ENCODE data around the gene ARHGAP44.

The ARHGAP44 gene

DNA sequence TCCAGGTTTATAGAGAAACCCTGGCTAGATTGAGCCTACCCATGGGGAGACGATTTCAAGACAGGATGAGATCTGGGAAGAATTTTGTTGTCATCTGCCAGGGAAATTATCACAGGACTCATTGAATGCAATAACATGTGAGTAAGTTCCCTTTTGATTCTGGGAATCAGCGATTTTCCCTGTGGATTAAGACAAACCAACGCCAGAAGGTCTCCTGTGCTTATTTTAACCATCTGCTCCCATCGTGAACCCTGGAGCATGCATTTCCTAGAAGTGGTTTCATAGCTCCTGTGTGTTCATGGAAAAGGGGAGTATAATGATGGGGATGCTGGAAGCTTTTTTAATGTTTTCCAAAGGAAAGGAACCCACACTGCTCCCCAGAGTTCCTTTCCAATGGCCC, 21.0 kb upstream of the ARHGAP44 start:
- POLR2A ChIA-PET: no interaction called here
- no peak for TF ChIP-seq HIC1 (tag by site-specific recombination; IDR thresholded peaks at IDR 0.05)
- no peak for TF ChIP-seq SP3 (tag by site-specific recombination; IDR thresholded peaks at IDR 0.05)
- no peak for TF ChIP-seq ZBTB21 (tag by site-specific recombination; IDR thresholded peaks at IDR 0.05)
- TF ChIP-seq ZNF624 (tag by site-specific recombination; IDR thresholded peaks at IDR 0.05): no peak
- no peak for TF ChIP-seq ZNF596 (tag by site-specific recombination; IDR thresholded peaks at IDR 0.05)
- no peak for TF ChIP-seq ZNF155 (tag by site-specific recombination; IDR thresholded peaks at IDR 0.05)
- no peak for TF ChIP-seq ZNF394 (tag by site-specific recombination; IDR thresholded peaks at IDR 0.05; ENCODE audit: borderline replicate concordance)
- no peak for TF ChIP-seq ZNF776 (tag by site-specific recombination; IDR thresholded peaks at IDR 0.05; ENCODE audit: borderline replicate concordance)
- TF ChIP-seq ZNF223 (tag by site-specific recombination; IDR thresholded peaks at IDR 0.05): no peak
- no peak for TF ChIP-seq ZNF747 (tag by site-specific recombination; IDR thresholded peaks at IDR 0.05)
- TF ChIP-seq KLF16 (tag by site-specific recombination; IDR thresholded peaks at IDR 0.05): no peak
- TF ChIP-seq, protein P1, sequence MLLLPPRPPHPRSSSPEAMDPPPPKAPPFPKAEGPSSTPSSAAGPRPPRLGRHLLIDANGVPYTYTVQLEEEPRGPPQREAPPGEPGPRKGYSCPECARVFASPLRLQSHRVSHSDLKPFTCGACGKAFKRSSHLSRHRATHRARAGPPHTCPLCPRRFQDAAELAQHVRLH (tag by site-specific recombination; IDR thresholded peaks at IDR 0.05): no peak
- TF ChIP-seq GLI4 (tag by site-specific recombination; IDR thresholded peaks at IDR 0.05): no peak
- TF ChIP-seq ZBTB7A (tag by site-specific recombination; IDR thresholded peaks at IDR 0.05; ENCODE audit: low read depth): no peak
- TF ChIP-seq, protein P2, sequence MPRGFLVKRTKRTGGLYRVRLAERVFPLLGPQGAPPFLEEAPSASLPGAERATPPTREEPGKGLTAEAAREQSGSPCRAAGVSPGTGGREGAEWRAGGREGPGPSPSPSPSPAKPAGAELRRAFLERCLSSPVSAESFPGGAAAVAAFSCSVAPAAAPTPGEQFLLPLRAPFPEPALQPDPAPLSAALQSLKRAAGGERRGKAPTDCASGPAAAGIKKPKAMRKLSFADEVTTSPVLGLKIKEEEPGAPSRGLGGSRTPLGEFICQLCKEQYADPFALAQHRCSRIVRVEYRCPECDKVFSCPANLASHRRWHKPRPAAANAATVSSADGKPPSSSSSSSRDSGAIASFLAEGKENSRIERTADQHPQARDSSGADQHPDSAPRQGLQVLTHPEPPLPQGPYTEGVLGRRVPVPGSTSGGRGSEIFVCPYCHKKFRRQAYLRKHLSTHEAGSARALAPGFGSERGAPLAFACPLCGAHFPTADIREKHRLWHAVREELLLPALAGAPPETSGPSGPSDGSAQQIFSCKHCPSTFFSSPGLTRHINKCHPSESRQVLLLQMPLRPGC (tag by site-specific recombination; IDR thresholded peaks at IDR 0.05): no peak
- TF ChIP-seq ZNF423 (tag by site-specific recombination; IDR thresholded peaks at IDR 0.05): no peak
- TF ChIP-seq ZNF677 (tag by site-specific recombination; IDR thresholded peaks at IDR 0.05): no peak
- no peak for TF ChIP-seq ZNF248 (tag by site-specific recombination; IDR thresholded peaks at IDR 0.05)
- TF ChIP-seq RBAK (tag by site-specific recombination; IDR thresholded peaks at IDR 0.05): no peak
- H3K4me1 ChIP-seq (ENCODE audit: control insufficient read depth, insufficient read depth, low read length): peaks cover 6% of the 10 kb centered on the region; the same call in 1 of the 2 replicates
- no peak overlapping the region for H3K4me3 ChIP-seq (ENCODE audit: low read depth, low read length)
- H3K9me3 ChIP-seq (ENCODE audit: control insufficient read depth, insufficient read depth, low read depth, low read length): no peaks in the 10 kb centered on the region
- H3K36me3 ChIP-seq (ENCODE audit: control insufficient read depth in 2 of 2, insufficient read depth in 1 of 2, low read length in 2 of 2): no peaks in the 10 kb centered on the region
- H3K27ac ChIP-seq (ENCODE audit: extremely low read depth, low read depth, low read length): no peak overlapping the region
- CTCF ChIA-PET: interaction anchor here (1.4 kb wide), 1 partner anchor 26 kb away, joined by 4 read pairs; no protein-coding TSS in a partner anchor

GRCh38 chr17:12769981-12770380, 19.3 kb upstream of the ARHGAP44 start:
- Histone ChIP-seq H3K36me3 (ENCODE audit: control insufficient read depth in 2 of 2, insufficient read depth in 1 of 2, low read length in 2 of 2) (no peaks in the 10 kb centered on the region), H3K4me3 (ENCODE audit: low read depth, low read length) (no peak overlapping the region), H3K9me3 (ENCODE audit: control insufficient read depth, insufficient read depth, low read depth, low read length) (no peaks in the 10 kb centered on the region), H3K4me1 (ENCODE audit: control insufficient read depth, insufficient read depth, low read length) (peaks cover 6% of the 10 kb centered on the region; the same call in 1 of the 2 replicates), H3K27ac (ENCODE audit: extremely low read depth, low read depth, low read length) (no peak overlapping the region)
- TF ChIP-seq KLF8 (tag by site-specific recombination; IDR thresholded peaks at IDR 0.05): no peak
- TF ChIP-seq SETDB1 (IDR thresholded peaks at IDR 0.05; ENCODE audit: insufficient read length, low read length): no peak
- no peak for TF ChIP-seq ZFP3 (tag by site-specific recombination; IDR thresholded peaks at IDR 0.05; ENCODE audit: low read depth)
- TF ChIP-seq ZNF280C (tag by site-specific recombination; IDR thresholded peaks at IDR 0.05): no peak
- no peak for TF ChIP-seq ZNF24 (tag by site-specific recombination; IDR thresholded peaks at IDR 0.05)
- TF ChIP-seq ZNF423 (tag by site-specific recombination; IDR thresholded peaks at IDR 0.05): no peak
- TF ChIP-seq ZNF777 (tag by site-specific recombination; IDR thresholded peaks at IDR 0.05; ENCODE audit: borderline replicate concordance): no peak
- TF ChIP-seq ZNF169 (tag by site-specific recombination; IDR thresholded peaks at IDR 0.05): no peak
- TF ChIP-seq SCRT1 (tag by site-specific recombination; IDR thresholded peaks at IDR 0.05; ENCODE audit: borderline replicate concordance): no peak
- TF ChIP-seq ZBTB8A (tag by site-specific recombination; IDR thresholded peaks at IDR 0.05): no peak
- ChIA-PET CTCF (no interaction called here), POLR2A (no interaction called here)

Data from HEK293 (cell line).